Activated CD8-positive, alpha-beta memory T cell treated with anti-CD3 and anti-CD28 coated beads for 36 hours (primary cell): ENCODE results near the gene ARHGAP21. TPM values are rescaled to one million over a fixed set of nuclear protein-coding genes. Genes with fewer than 3 reads are reported as not detected.
"Not testable (repeated sequence)": the region's sequence is repeated elsewhere in the genome, so short reads cannot be mapped to it uniquely, and the experiment has no call there.

Experiments
- CTCF ChIA-PET: fragments of 350-600 bp; sonication (Branson Sonifier 250); formaldehyde crosslinking; loops from one replicate; lab custom pipeline; 2021; ENCODE audit warnings: antibody characterized with exemption; lab: Charles Lee
- POLR2A ChIA-PET: fragments of 350-600 bp; sonication (Branson Sonifier 250); formaldehyde crosslinking; loops from one replicate; lab custom pipeline; 2021; ENCODE audit warnings: antibody characterized with exemption; lab: Charles Lee
- total RNA-seq, 2 experiments: library from RNA; stranded (reverse); gene quantifications; one replicate each; pipeline ENCODE4 v1.2.3, GENCODE V29; 2021

The ARHGAP21 gene
- total RNA-seq, 2 experiments from 2014 or later: 31.7 to 34.3 TPM

DNA sequence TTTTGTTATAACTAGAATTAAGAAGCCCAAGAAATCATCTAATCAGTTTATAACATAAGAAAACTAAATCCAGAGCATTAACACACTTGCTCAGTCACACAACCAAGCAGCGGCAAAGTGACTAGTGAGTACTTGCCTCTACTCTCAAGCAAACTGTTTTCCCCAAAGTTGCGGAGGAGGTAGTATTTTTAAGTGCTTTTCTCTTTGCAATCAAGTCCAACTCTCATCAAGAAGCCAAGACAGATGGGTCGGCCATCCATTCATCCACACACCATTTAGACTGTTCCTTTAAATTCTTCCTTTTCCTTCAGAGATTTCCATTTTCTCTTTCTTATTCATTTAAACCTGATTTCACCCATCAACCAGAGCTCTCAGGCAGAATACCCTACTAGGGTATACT, 25.4 kb downstream of the ARHGAP21 start:
- CTCF ChIA-PET: no interaction called here
- POLR2A ChIA-PET: no interaction called here

- ChIA-PET CTCF (no interaction called here), POLR2A (no interaction called here)
Observed at GRCh38 chr10:24697080-24697479, 26.6 kb downstream of the ARHGAP21 start.

DNA sequence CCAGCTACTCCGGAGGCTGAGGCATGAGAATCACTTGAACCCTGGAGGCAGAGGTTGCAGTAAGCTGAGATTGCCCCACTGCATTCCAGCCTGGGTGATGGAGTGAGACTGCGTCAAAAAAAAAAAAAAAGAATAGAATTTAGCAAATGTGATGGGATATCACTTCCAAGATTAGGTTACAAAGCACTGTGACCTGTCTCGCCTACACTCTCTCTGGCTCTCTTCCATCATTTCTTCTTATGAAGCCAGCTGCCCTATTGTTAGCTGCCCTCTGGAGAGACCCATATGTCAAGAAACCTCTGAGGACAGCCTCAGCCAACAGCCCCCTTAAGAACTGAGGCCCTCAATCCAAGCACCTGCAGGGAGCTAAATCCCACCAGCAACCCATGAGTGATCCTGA, 28.2 kb downstream of the ARHGAP21 start:
- CTCF ChIA-PET: interaction anchor here (0.6 to 1.1 kb wide), 2 partner anchors 12 to 51 kb away, joined by 3 read pairs; no protein-coding TSS in a partner anchor
- POLR2A ChIA-PET: no interaction called here

DNA sequence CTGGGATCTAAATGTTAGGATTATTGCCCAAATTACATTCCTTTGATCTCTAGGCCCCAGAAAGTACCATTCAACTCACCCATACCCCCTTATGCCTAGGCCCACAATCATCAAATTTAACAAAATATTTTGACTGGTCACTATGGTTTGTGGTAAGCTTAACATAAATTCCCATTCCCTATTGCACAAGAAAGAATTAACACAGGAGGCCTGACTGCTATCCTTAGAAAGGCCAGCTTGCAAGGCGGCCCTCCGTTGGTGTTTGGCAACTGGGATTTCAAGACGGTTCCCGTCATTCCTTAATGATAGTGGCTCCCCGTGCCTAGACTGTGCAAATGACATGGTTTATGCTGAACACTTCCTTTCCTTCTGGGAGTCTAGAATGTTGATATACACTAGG, 29.6 kb downstream of the ARHGAP21 start:
- POLR2A ChIA-PET: no interaction called here

GRCh38 chr10:24690961-24691512, 32.6 kb downstream of the ARHGAP21 start:
- ChIA-PET CTCF (no interaction called here), POLR2A (no interaction called here)

More for the DNA sequence above, 29.6 kb downstream of the ARHGAP21 start:
- CTCF ChIA-PET: interaction anchor here (1.1 kb wide), 1 partner anchor 13 kb away, joined by 3 read pairs; no protein-coding TSS in a partner anchor

GRCh38 chr10:24685958-24686540, 37.6 kb downstream of the ARHGAP21 start:
- POLR2A ChIA-PET: interaction anchor here (0.7 kb wide), 1 partner anchor 236 kb away, joined by 3 read pairs; no protein-coding TSS in a partner anchor
- CTCF ChIA-PET: no interaction called here

- POLR2A ChIA-PET: no interaction called here
Observed at GRCh38 chr10:24683554-24683953, 40.1 kb downstream of the ARHGAP21 start.

DNA sequence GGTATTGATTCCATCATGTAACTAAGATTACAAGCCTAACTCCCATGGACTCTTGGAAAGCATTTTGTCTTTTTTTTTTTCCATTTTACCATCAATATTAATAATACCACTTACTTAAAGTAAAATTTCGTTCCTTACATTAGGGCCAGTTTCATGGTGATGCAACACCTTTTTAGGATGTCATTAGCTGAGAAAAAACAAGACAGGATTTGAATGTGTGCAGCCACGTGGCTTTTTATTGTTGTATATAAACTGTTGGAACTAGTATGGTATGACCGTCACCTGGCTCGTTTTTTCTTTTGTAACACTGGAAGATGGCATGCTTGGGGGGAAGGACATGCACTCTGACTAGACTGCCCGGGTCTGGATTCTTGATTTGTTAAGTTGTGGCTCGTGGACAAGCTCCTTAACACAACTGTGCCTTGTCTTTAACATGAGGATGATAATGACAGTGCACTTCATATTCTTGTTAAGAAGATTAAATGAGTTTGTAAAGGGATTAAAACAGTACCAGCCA, 42.1 kb downstream of the ARHGAP21 start:
- CTCF ChIA-PET: no interaction called here
- POLR2A ChIA-PET: no interaction called here

More at GRCh38 chr10:24683554-24683953, 40.1 kb downstream of the ARHGAP21 start:
- CTCF ChIA-PET: no interaction called here

- ChIA-PET CTCF (no interaction called here), POLR2A (no interaction called here)
Observed at GRCh38 chr10:24680647-24681524, 42.8 kb downstream of the ARHGAP21 start.

- ChIA-PET POLR2A (no interaction called here), CTCF (interaction anchor here (0.6 kb wide), 1 partner anchor 146 kb away, joined by 3 read pairs; no protein-coding TSS in a partner anchor)
Observed at GRCh38 chr10:24678757-24679156, 44.9 kb downstream of the ARHGAP21 start.

DNA sequence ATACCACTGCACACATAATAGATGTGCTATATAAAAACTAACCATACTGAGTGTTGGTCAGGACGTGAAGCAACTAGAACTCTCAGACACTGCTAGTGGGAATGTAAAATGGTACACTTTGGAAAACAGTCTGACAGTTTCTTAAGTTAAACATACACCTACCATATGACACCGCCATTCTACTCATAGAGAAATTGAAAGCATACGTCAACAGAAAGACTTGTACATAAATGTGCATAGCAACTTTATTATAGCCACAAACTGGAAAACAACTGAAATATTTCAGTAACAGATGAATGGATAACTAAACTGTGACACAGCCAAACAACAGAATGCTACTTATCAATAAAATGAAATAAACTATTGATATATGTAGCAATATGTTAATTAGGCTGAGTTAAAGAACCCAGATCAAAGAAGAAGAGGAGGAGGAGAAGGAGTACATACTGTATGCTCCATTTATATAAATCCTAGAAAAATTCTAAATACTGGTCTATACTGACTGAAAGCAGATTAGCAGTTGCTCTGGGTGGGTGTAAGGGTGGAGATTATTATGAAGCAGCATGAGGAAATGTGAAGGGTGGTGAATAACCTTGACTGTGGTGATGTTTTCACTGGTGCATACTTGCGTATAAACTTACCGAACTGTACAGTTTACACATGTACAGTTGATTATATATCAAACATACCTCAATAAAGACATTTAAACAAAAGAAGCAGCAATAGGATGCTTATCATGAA, 48.6 kb downstream of the ARHGAP21 start:
- CTCF ChIA-PET: no interaction called here
- POLR2A ChIA-PET: no interaction called here

GRCh38 chr10:24670964-24671670, 52.6 kb downstream of the ARHGAP21 start:
- POLR2A ChIA-PET: no interaction called here
- CTCF ChIA-PET: no interaction called here

DNA sequence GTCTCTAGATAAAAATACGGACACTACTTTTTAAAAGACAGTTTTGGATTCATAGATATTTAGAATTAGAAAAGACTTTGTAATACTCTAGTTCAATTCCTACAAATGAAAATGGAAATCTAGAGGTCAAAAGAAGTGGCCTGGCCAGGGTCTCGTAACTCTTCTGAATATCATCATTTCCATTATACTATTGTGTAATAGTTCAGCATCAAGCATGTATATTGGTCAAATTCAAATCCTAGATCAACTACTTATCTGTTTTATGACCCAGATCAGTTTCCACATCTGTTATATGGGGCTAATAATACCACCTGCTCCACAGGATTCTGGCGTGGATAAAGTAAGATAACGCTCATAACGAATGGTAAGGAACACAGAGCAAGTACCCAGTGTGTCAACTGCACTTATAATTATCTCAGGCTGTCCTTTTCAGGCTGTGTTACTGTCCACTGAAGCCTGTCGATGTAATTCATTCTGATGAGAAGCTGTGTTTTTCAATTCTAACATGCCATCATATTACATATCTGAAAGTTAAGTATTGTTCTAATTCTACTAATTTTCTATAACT, 54.3 kb downstream of the ARHGAP21 start:
- CTCF ChIA-PET: no interaction called here

GRCh38 chr10:24668247-24668646, 55.4 kb downstream of the ARHGAP21 start:
- POLR2A ChIA-PET: no interaction called here

More for the DNA sequence above, 54.3 kb downstream of the ARHGAP21 start:
- POLR2A ChIA-PET: no interaction called here

GRCh38 chr10:24664991-24665390, 58.7 kb downstream of the ARHGAP21 start:
- POLR2A ChIA-PET: no interaction called here
- CTCF ChIA-PET: no interaction called here

More at GRCh38 chr10:24668247-24668646, 55.4 kb downstream of the ARHGAP21 start:
- CTCF ChIA-PET: no interaction called here

DNA sequence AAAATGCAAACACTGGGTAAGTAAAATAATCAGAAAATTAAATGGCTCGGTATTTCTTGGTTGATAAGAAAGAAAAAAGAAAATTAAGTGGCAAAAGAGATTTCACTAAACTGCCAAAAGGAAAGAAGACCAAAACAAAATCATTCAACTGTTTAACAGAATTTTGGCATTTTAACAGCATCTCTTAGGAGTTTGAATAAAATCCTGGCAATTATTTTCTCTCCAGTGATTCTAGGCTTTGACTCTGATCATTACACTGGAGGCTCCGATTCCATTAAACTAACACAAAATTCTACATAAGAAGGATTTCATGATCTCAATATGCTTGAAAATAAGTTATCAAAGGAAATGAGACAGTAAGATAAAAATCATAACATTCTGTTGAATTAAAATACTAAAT, 62.3 kb downstream of the ARHGAP21 start:
- POLR2A ChIA-PET: no interaction called here
- CTCF ChIA-PET: no interaction called here

- POLR2A ChIA-PET, CTCF ChIA-PET: not testable (repeated sequence)
Observed at GRCh38 chr10:24658319-24658718, 65.4 kb downstream of the ARHGAP21 start.

GRCh38 chr10:24656326-24656725, 67.4 kb downstream of the ARHGAP21 start:
- CTCF ChIA-PET, POLR2A ChIA-PET: not testable (repeated sequence)
